ENCODE results near the gene TRAF2.

Gene TRAF2

DNA sequence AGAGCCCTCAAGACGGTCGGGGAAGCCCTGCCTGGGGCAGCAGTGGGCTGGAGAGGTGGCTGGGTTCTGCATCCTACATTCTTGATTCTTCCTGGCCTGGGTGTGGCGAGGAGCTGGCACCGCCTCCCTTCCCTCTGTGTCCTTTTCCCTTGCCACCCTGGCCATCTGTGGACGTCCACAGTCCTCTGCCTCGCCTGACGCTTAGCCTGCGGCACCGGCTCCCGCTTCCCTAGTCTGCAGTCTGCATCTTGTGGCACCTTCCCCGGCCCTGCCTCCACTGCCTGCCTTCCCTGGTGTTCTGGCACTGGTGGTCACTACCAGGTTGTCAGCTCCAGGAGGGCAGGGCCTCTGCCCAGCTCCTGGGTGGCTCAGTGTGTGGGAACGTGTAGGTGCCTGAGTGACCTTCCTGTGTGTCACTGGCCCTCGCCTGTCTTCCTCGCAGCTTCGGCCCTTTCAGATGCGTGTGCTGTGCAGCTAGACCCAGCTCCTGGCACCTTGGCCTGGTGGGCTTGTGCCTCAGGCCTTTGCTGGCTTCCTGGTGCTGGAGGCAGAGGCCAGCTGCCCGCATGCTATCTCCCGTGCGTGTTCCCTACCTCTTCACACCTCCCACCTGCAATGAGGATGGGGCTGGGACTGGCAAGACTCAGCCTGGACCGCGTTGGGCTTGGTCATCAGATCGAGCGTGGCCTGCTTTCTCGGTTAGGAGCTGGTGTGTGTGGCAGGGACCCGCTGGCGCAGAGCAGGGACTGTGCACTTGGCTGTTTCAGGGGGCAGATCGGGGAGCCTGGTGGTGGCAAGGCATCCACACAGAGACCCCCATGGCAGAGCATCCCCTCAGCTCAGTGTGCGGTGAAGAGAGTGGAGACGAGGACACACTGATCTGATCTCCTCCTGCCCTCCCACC lies 20.9 kb downstream of the TRAF2 start:
- TF ChIP-seq TAF1 (IDR thresholded peaks at IDR 0.05; ENCODE audit: borderline replicate concordance, insufficient read depth, low read length) (no peak), FOXP2 (optimal IDR thresholded peaks at IDR 0.05; ENCODE audit: borderline replicate concordance, extremely low read depth, extremely low read length, insufficient read depth) (no peak), SIN3A (IDR thresholded peaks at IDR 0.05; ENCODE audit: borderline replicate concordance, insufficient read depth, low read length) (no peak), POLR2AphosphoS5 (IDR thresholded peaks at IDR 0.05; ENCODE audit: low read depth, low read length) (no peak)
- TF ChIP-seq, protein P1, sequence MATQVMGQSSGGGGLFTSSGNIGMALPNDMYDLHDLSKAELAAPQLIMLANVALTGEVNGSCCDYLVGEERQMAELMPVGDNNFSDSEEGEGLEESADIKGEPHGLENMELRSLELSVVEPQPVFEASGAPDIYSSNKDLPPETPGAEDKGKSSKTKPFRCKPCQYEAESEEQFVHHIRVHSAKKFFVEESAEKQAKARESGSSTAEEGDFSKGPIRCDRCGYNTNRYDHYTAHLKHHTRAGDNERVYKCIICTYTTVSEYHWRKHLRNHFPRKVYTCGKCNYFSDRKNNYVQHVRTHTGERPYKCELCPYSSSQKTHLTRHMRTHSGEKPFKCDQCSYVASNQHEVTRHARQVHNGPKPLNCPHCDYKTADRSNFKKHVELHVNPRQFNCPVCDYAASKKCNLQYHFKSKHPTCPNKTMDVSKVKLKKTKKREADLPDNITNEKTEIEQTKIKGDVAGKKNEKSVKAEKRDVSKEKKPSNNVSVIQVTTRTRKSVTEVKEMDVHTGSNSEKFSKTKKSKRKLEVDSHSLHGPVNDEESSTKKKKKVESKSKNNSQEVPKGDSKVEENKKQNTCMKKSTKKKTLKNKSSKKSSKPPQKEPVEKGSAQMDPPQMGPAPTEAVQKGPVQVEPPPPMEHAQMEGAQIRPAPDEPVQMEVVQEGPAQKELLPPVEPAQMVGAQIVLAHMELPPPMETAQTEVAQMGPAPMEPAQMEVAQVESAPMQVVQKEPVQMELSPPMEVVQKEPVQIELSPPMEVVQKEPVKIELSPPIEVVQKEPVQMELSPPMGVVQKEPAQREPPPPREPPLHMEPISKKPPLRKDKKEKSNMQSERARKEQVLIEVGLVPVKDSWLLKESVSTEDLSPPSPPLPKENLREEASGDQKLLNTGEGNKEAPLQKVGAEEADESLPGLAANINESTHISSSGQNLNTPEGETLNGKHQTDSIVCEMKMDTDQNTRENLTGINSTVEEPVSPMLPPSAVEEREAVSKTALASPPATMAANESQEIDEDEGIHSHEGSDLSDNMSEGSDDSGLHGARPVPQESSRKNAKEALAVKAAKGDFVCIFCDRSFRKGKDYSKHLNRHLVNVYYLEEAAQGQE (IDR thresholded peaks at IDR 0.05; ENCODE audit: insufficient read depth in 1 of 2, low read depth in 2 of 2, low read length in 2 of 2), result no peak

- TF ChIP-seq, protein P1 (IDR thresholded peaks at IDR 0.05; ENCODE audit: insufficient read depth in 1 of 2, low read depth in 2 of 2, low read length in 2 of 2), result no peak
- no peak for TF ChIP-seq SIN3A (IDR thresholded peaks at IDR 0.05; ENCODE audit: borderline replicate concordance, insufficient read depth, low read length)
- no peak for TF ChIP-seq POLR2AphosphoS5 (IDR thresholded peaks at IDR 0.05; ENCODE audit: low read depth, low read length)
Measured at GRCh38 chr9:136910197-136910900, 24.0 kb downstream of the TRAF2 start.

DNA sequence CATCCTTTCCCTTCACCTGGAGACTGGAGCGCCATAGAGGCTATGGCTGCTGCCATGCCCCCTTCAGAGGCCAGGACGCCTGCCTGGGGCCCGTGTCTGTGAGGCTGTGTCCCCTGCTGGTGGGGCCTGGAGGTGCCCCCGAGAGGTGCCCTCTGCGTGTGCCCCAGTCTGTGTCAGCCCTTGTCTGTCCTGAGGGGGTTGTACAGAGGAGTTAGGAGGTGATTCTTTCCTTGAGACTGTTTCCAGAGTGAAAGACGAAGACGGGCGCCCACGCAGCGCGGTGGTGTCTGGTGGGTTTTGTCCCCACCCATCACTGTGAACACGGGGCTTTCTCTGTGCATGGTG lies 24.6 kb downstream of the TRAF2 start:
- TF ChIP-seq, protein P1 (IDR thresholded peaks at IDR 0.05; ENCODE audit: insufficient read depth in 1 of 2, low read depth in 2 of 2, low read length in 2 of 2), result no peak
- TF ChIP-seq TAF1 (IDR thresholded peaks at IDR 0.05; ENCODE audit: borderline replicate concordance, insufficient read depth, low read length) (no peak), FOXP2 (optimal IDR thresholded peaks at IDR 0.05; ENCODE audit: borderline replicate concordance, extremely low read depth, extremely low read length, insufficient read depth) (no peak), SIN3A (IDR thresholded peaks at IDR 0.05; ENCODE audit: borderline replicate concordance, insufficient read depth, low read length) (no peak), POLR2AphosphoS5 (IDR thresholded peaks at IDR 0.05; ENCODE audit: low read depth, low read length) (no peak)

- TF ChIP-seq POLR2AphosphoS5 (IDR thresholded peaks at IDR 0.05; ENCODE audit: low read depth, low read length) (no peak), TAF1 (IDR thresholded peaks at IDR 0.05; ENCODE audit: borderline replicate concordance, insufficient read depth, low read length) (no peak), SIN3A (IDR thresholded peaks at IDR 0.05; ENCODE audit: borderline replicate concordance, insufficient read depth, low read length) (no peak), FOXP2 (optimal IDR thresholded peaks at IDR 0.05; ENCODE audit: borderline replicate concordance, extremely low read depth, extremely low read length, insufficient read depth) (no peak)
- TF ChIP-seq, protein P1 (IDR thresholded peaks at IDR 0.05; ENCODE audit: insufficient read depth in 1 of 2, low read depth in 2 of 2, low read length in 2 of 2), result no peak
Measured at GRCh38 chr9:136913701-136914438, 27.6 kb downstream of the TRAF2 start.
